Esophagus muscularis mucosa (tissue), 4 donors: ENCODE data around the gene NSMCE1. TPM values are rescaled to one million over a fixed set of nuclear protein-coding genes. Genes with fewer than 3 reads are reported as not detected.
"Not testable (repeated sequence)": the region's sequence is repeated elsewhere in the genome, so short reads cannot be mapped to it uniquely, and the experiment has no call there.

ENCODE experiments used
- DNase-seq: peaks from one replicate; pipeline ENCODE4 v3.0.0-alpha.2; 2017; ENCODE audit errors: extremely low spot score
- H3K27ac ChIP-seq, 4 donors: fragments of 200-600 bp; sonication (generic); replicated peaks in 1 of 4; 1 replicate in 3 of 4; 2 replicates in 1 of 4; pipeline ENCODE4 v1.5.1; 2016 to 2019; ENCODE audit warnings: mild to moderate bottlenecking in 1 of 4
- H3K27me3 ChIP-seq, 4 donors: fragments of 200-600 bp; sonication (generic); one replicate each; pipeline versions ENCODE4 v1.5.1 to v1.6.0; 2016 to 2019
- H3K36me3 ChIP-seq, 4 donors: fragments of 200-600 bp; sonication (generic); one replicate each; pipeline ENCODE4 v1.5.1; 2016 to 2019
- H3K4me1 ChIP-seq, 4 donors: fragments of 200-600 bp; sonication (generic); one replicate each; pipeline ENCODE4 v1.5.1; 2016 to 2019
- H3K4me3 ChIP-seq, 4 donors: fragments of 200-600 bp; sonication (generic); 1 replicate in 2 of 4; 2 replicates in 2 of 4; pipeline ENCODE4 v1.5.1; 2016 to 2019; ENCODE audit warnings: mild to moderate bottlenecking in 4 of 4, moderate library complexity in 1 of 4
- H3K9me3 ChIP-seq, 4 donors: fragments of 200-600 bp; sonication (generic); 1 replicate in 3 of 4; 2 replicates in 1 of 4; pipeline ENCODE4 v1.5.1; 2016 to 2019
- CTCF ChIP-seq, 3 experiments: fragments of 200-600 bp in 2 of 3; fragments of 450-650 bp in 1 of 3; sonication (generic) in 2 of 3; IDR thresholded peaks; one replicate each; pipeline ENCODE4 v1.5.1; 2017 to 2019; ENCODE audit warnings: antibody characterized with exemption in 3 of 3, mild to moderate bottlenecking in 2 of 3, moderate library complexity in 1 of 3
- EP300 ChIP-seq: sonication (generic); formaldehyde crosslinking; IDR thresholded peaks from one replicate; pipeline ENCODE4 v1.6.1; 2017; ENCODE audit warnings: antibody characterized with exemption
- POLR2A ChIP-seq: fragments of 450-650 bp; IDR thresholded peaks from one replicate; pipeline ENCODE4 v1.6.1; 2017; ENCODE audit warnings: antibody characterized with exemption, moderate library complexity, mild to moderate bottlenecking, low read depth
- POLR2AphosphoS5 ChIP-seq, 2 donors: sonication (generic); formaldehyde crosslinking; IDR thresholded peaks; one replicate each; pipeline ENCODE4 v1.6.1; 2017; ENCODE audit warnings: antibody characterized with exemption in 2 of 2
- WGBS: methylation state at CpG from one replicate; pipeline ENCODE4 v1.1.5; 2018; 5-methylcytosine and 5-hydroxymethylcytosine counted together
- intact Hi-C: fragments of 100-400 bp; cut with DNase I; formaldehyde crosslinking; loops from one replicate; pipeline ENCODE4 v1.15.1; 2023
- total RNA-seq, 4 donors: library from RNA; depleted of rRNA; stranded (reverse); fragments of >200 nt; gene quantifications; one replicate each; pipeline versions ENCODE4 v1.1.0 to v1.2.1, GENCODE V29; 2016

Gene NSMCE1
- total RNA-seq, 4 donors from 2014 or later = 49.7 to 68.8 (median 64.0) TPM

- no peak for DNase-seq
- Histone ChIP-seq H3K27ac (peak overlapping the region in 1 of 4 donors; percentile 97), H3K27me3 (no peaks in the 10 kb centered on the region), H3K36me3 (peaks cover 8 to 25% (median 14%) of the 10 kb centered on the region in 4 donors), H3K4me1 (peaks cover 11 to 26% (median 16%) of the 10 kb centered on the region in 4 donors), H3K9me3 (no peaks in the 10 kb centered on the region), H3K4me3 (no peak overlapping the region)
- 94% methylated on average over 10 of the region's 10 CpGs for WGBS
- intact Hi-C loops = no loop called here
- no peak for TF ChIP-seq POLR2A
- TF ChIP-seq POLR2AphosphoS5 (IDR thresholded peaks at IDR 0.05) = no peak
- TF ChIP-seq CTCF (IDR thresholded peaks at IDR 0.05) = no peak
- TF ChIP-seq EP300 = no peak
Observed at GRCh38 chr16:27205423-27206065, 63.0 kb downstream of the NSMCE1 start.

GRCh38 chr16:27204312-27204915 lies 64.2 kb downstream of the NSMCE1 start:
- Histone ChIP-seq H3K4me1 (peaks cover 11 to 26% (median 16%) of the 10 kb centered on the region in 4 donors), H3K27ac (peak overlapping the region; percentile 94 to 97 (median 95)), H3K36me3 (peaks cover 0 to 13% (median 4%) of the 10 kb centered on the region in 4 donors), H3K4me3 (peak overlapping the region; percentile 62 to 76 (median 70)), H3K9me3 (no peaks in the 10 kb centered on the region), H3K27me3 (no peaks in the 10 kb centered on the region)
- TF ChIP-seq POLR2AphosphoS5 (IDR thresholded peaks at IDR 0.05) (no peak), CTCF (IDR thresholded peaks at IDR 0.05) (no peak), POLR2A (no peak), EP300 (no peak)
- intact Hi-C loops = no loop called here
- 73% methylated on average over 9 of the region's 14 CpGs for WGBS
- no peak for DNase-seq

- no peaks in the 10 kb centered on the region for H3K9me3 ChIP-seq
- peak within 1 kb of the TSS; percentile 94 to 97 (median 95) for H3K27ac ChIP-seq
- WGBS = under 1% methylated on average over 32 of the region's 70 CpGs
- H3K36me3 ChIP-seq = peaks cover 0 to 13% (median 3%) of the 10 kb centered on the region in 4 donors
- peak; percentile 99 for DNase-seq
- H3K4me3 ChIP-seq = peak within 1 kb of the TSS; percentile 62 to 76 (median 70)
- H3K27me3 ChIP-seq = no peaks in the 10 kb centered on the region
- TF ChIP-seq POLR2AphosphoS5 (IDR thresholded peaks at IDR 0.05) (peak; percentile 90 to 95), EP300 (no peak), POLR2A (peak; percentile 35)
- H3K4me1 ChIP-seq = peaks cover 11 to 26% (median 16%) of the 10 kb centered on the region in 4 donors
- intact Hi-C loops = no loop called here
Observed at GRCh38 chr16:27203507-27204311, 64.9 kb downstream of the NSMCE1 start, which contains the start of gene KDM8. Gene KDM8, plus strand, starts transcription at chr16:27203526. Its CDS starts 6,598 bp downstream, at chr16:27210124.

GRCh38 chr16:27202923-27203506 lies 65.6 kb downstream of the NSMCE1 start:
- TF ChIP-seq CTCF (IDR thresholded peaks at IDR 0.05) = no peak
- no peak for TF ChIP-seq POLR2AphosphoS5 (IDR thresholded peaks at IDR 0.05)
- no peak for TF ChIP-seq EP300
- no peak for TF ChIP-seq POLR2A
- 25% methylated on average over 18 of the region's 19 CpGs for WGBS
- Histone ChIP-seq H3K27me3 (no peaks in the 10 kb centered on the region), H3K4me1 (peaks cover 11 to 26% (median 16%) of the 10 kb centered on the region in 4 donors), H3K27ac (peak overlapping the region; percentile 94 to 97 (median 95)), H3K4me3 (peak overlapping the region; percentile 62 to 76 (median 70)), H3K9me3 (no peaks in the 10 kb centered on the region), H3K36me3 (peaks cover 0 to 9% (median 3%) of the 10 kb centered on the region in 4 donors)
- DNase-seq = no peak
- intact Hi-C loops = no loop called here

DNA sequence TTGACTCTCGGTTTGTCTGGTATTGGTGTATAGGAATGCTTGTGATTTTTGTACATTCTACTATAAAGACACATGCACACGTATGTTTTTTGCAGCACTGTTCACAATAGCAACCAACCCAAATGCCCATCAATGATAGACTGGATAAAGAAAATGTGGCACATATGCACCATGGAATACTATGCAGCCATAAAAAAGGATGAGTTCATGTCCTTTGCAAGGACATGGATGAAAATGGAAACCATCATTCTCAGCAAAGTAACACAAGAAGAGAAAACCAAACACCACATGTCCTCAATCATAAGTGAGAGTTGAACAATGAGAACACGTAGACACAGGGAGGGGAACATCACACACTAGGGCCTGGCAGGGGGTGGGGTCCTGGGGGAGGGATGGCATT lies 67.7 kb downstream of the NSMCE1 start:
- H3K4me3 ChIP-seq, intact Hi-C loops, H3K9me3 ChIP-seq, DNase-seq, H3K36me3 ChIP-seq, H3K27ac ChIP-seq: not testable (repeated sequence)
- Histone ChIP-seq H3K27me3 (peaks cover 0 to 20% (median 0%) of the 10 kb centered on the region in 4 donors), H3K4me1 (peaks cover 11 to 26% (median 16%) of the 10 kb centered on the region in 4 donors)
- WGBS = 90% methylated on average over 3 of the region's 3 CpGs
